ENCODE data around the gene TRIM56. TPM values are rescaled to one million over a fixed set of nuclear protein-coding genes. Genes with fewer than 3 reads are reported as not detected.
A peak's percentile ranks its signal among the peaks of the same experiment; 100 is the strongest.
"Not testable (repeated sequence)": the region's sequence is repeated elsewhere in the genome, so short reads cannot be mapped to it uniquely, and the experiment has no call there.

TRIM56 gene
- total and polyA plus RNA-seq, 2 donors from 2014 or later = 6.9 to 54.5 TPM

GRCh38 chr7:101088858-101089529 is 3.7 kb downstream of the TRIM56 start:
- Histone ChIP-seq H3K36me3 (ENCODE audit: control insufficient read depth in 2 of 3, insufficient read depth in 3 of 3, low read length in 3 of 3) (no peaks in the 10 kb centered on the region), H3K9ac (ENCODE audit: low read length in 3 of 3) (no peak overlapping the region), H3K4me1 (ENCODE audit: control insufficient read depth in 2 of 3, insufficient read depth in 2 of 3, low read depth in 1 of 3, low read length in 3 of 3) (peaks cover 0 to 12% (median 0%) of the 10 kb centered on the region in 3 donors)

GRCh38 chr7:101089876-101090275 is 4.6 kb downstream of the TRIM56 start:
- DNase-seq (peak in 1 of 5 donors; percentile 43), FAIRE-seq (no peak)
- Histone ChIP-seq H3K27me3 (ENCODE audit: control insufficient read depth, insufficient read depth, low read length) (no peaks in the 10 kb centered on the region), H3K4me3 (ENCODE audit: low read length in 3 of 3) (no peak overlapping the region), H3K9ac (ENCODE audit: low read length in 3 of 3) (no peak overlapping the region), H3K9me3 (ENCODE audit: control insufficient read depth in 2 of 3, insufficient read depth in 1 of 3, low read length in 3 of 3) (no peaks in the 10 kb centered on the region), H3K36me3 (ENCODE audit: control insufficient read depth in 2 of 3, insufficient read depth in 3 of 3, low read length in 3 of 3) (no peaks in the 10 kb centered on the region), H3K4me1 (ENCODE audit: control insufficient read depth in 2 of 3, insufficient read depth in 2 of 3, low read depth in 1 of 3, low read length in 3 of 3) (peaks cover 0 to 10% (median 0%) of the 10 kb centered on the region in 3 donors), H3K27ac (ENCODE audit: low read depth in 2 of 2, low read length in 2 of 2) (no peak overlapping the region)
- TF ChIP-seq, protein P1, sequence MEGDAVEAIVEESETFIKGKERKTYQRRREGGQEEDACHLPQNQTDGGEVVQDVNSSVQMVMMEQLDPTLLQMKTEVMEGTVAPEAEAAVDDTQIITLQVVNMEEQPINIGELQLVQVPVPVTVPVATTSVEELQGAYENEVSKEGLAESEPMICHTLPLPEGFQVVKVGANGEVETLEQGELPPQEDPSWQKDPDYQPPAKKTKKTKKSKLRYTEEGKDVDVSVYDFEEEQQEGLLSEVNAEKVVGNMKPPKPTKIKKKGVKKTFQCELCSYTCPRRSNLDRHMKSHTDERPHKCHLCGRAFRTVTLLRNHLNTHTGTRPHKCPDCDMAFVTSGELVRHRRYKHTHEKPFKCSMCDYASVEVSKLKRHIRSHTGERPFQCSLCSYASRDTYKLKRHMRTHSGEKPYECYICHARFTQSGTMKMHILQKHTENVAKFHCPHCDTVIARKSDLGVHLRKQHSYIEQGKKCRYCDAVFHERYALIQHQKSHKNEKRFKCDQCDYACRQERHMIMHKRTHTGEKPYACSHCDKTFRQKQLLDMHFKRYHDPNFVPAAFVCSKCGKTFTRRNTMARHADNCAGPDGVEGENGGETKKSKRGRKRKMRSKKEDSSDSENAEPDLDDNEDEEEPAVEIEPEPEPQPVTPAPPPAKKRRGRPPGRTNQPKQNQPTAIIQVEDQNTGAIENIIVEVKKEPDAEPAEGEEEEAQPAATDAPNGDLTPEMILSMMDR (IDR thresholded peaks at IDR 0.05; ENCODE audit: borderline replicate concordance, extremely low read depth, insufficient read depth) = no peak
- intact Hi-C loops (cut with DNase I) = no loop called here

More at GRCh38 chr7:101088858-101089529, 3.7 kb downstream of the TRIM56 start:
- DNase-seq = no peak
- no peak for FAIRE-seq
- intact Hi-C loops (cut with DNase I) = no loop called here
- no peak overlapping the region for H3K4me3 ChIP-seq (ENCODE audit: low read length in 3 of 3)
- TF ChIP-seq, protein P1 (IDR thresholded peaks at IDR 0.05; ENCODE audit: borderline replicate concordance, extremely low read depth, insufficient read depth) = no peak
- no peak overlapping the region for H3K27ac ChIP-seq (ENCODE audit: low read depth in 2 of 2, low read length in 2 of 2)
- H3K27me3 ChIP-seq (ENCODE audit: control insufficient read depth, insufficient read depth, low read length) = no peaks in the 10 kb centered on the region
- no peaks in the 10 kb centered on the region for H3K9me3 ChIP-seq (ENCODE audit: control insufficient read depth in 2 of 3, insufficient read depth in 1 of 3, low read length in 3 of 3)

GRCh38 chr7:101092266-101092905 is 7.1 kb downstream of the TRIM56 start:
- H3K9ac ChIP-seq (ENCODE audit: low read length in 3 of 3); H3K4me1 ChIP-seq (ENCODE audit: control insufficient read depth in 2 of 3, insufficient read depth in 2 of 3, low read depth in 1 of 3, low read length in 3 of 3); H3K27me3 ChIP-seq (ENCODE audit: control insufficient read depth, insufficient read depth, low read length); DNase-seq; H3K36me3 ChIP-seq (ENCODE audit: control insufficient read depth in 2 of 3, insufficient read depth in 3 of 3, low read length in 3 of 3); H3K4me3 ChIP-seq (ENCODE audit: low read length in 3 of 3); FAIRE-seq; H3K9me3 ChIP-seq (ENCODE audit: control insufficient read depth in 2 of 3, insufficient read depth in 1 of 3, low read length in 3 of 3); H3K27ac ChIP-seq (ENCODE audit: low read depth in 2 of 2, low read length in 2 of 2); intact Hi-C loops (cut with DNase I): not testable (repeated sequence)

DNA sequence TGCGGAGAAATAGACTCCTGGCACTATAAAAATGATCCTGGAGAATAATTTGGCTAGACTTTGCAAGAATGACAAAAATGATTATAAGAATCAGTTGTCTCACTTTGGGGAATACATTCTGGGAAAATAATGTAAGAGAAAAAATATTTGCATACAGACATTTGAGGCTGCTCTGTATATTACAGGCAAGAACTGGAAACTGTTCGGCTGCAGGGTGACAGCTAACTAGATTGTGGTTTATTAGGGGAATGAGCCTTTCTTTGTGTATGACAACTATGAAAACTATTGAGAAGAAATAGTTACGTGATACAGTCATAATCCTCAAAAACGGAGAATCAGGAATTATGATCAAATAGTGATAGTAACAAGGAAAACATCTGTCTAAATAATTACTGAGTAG is 8.6 kb downstream of the TRIM56 start:
- Histone ChIP-seq H3K9me3 (ENCODE audit: control insufficient read depth in 2 of 3, insufficient read depth in 1 of 3, low read length in 3 of 3) (no peaks in the 10 kb centered on the region), H3K27me3 (ENCODE audit: control insufficient read depth, insufficient read depth, low read length) (no peaks in the 10 kb centered on the region), H3K36me3 (ENCODE audit: control insufficient read depth in 2 of 3, insufficient read depth in 3 of 3, low read length in 3 of 3) (no peaks in the 10 kb centered on the region), H3K27ac (ENCODE audit: low read depth in 2 of 2, low read length in 2 of 2) (no peak overlapping the region), H3K4me3 (ENCODE audit: low read length in 3 of 3) (no peak overlapping the region), H3K9ac (ENCODE audit: low read length in 3 of 3) (no peak overlapping the region), H3K4me1 (ENCODE audit: control insufficient read depth in 2 of 3, insufficient read depth in 2 of 3, low read depth in 1 of 3, low read length in 3 of 3) (no peaks in the 10 kb centered on the region)
- no peak for FAIRE-seq
- TF ChIP-seq, protein P1 (IDR thresholded peaks at IDR 0.05; ENCODE audit: borderline replicate concordance, extremely low read depth, insufficient read depth) = no peak
- no peak for DNase-seq
- intact Hi-C loops (cut with DNase I) = no loop called here
